ENCODE results near the gene IGSF21. TPM values are rescaled to one million over a fixed set of nuclear protein-coding genes. Genes with fewer than 3 reads are reported as not detected.

IGSF21 gene
- total RNA-seq, 4 donors from 2014 or later = 0.26 to 2.7 (median 0.88) TPM; not detected in 1

DNA sequence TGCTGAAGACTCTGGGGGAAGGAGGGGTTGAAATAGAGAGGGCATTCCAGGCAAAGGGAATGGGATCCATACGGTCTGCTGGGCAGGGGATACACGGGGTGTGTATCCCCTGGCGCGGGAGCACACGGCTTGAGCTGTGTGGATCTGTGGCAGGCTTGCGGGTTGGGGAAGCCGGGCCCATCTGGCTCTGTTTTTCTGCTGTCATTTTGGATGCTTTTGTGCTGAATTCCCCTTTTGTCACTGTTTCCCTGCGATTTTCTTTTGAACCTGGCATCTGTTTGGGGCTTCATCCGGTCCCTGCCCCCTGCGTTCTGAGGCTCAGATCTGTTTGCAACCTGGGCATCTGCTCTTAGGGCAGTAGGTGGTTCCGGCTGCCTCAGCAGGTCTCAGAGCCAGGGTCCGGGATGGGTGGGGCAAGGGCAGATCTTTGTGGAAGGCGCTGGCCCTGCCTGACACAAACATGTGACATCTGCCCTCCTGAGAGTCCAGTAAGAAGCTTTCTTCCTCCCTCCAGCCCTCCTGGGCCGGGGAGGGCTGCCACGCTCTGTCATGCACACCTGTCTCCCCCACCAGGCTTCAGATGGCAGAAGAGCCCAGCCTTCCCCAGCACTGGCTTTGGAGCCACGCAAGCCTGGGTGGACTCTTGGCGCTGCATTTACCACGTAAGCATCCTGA is 84.0 kb downstream of the IGSF21 start:
- H3K36me3 ChIP-seq = no peaks in the 10 kb centered on the region
- H3K4me3 ChIP-seq = no peak overlapping the region
- intact Hi-C loops (cut with DNase I) = no loop called here
- H3K9me3 ChIP-seq = no peaks in the 10 kb centered on the region
- TF ChIP-seq, protein P1, sequence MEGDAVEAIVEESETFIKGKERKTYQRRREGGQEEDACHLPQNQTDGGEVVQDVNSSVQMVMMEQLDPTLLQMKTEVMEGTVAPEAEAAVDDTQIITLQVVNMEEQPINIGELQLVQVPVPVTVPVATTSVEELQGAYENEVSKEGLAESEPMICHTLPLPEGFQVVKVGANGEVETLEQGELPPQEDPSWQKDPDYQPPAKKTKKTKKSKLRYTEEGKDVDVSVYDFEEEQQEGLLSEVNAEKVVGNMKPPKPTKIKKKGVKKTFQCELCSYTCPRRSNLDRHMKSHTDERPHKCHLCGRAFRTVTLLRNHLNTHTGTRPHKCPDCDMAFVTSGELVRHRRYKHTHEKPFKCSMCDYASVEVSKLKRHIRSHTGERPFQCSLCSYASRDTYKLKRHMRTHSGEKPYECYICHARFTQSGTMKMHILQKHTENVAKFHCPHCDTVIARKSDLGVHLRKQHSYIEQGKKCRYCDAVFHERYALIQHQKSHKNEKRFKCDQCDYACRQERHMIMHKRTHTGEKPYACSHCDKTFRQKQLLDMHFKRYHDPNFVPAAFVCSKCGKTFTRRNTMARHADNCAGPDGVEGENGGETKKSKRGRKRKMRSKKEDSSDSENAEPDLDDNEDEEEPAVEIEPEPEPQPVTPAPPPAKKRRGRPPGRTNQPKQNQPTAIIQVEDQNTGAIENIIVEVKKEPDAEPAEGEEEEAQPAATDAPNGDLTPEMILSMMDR (IDR thresholded peaks at IDR 0.05) = no peak
- TF ChIP-seq POLR2A (IDR thresholded peaks at IDR 0.05) = no peak
- H3K27ac ChIP-seq = no peak overlapping the region
- no peak for DNase-seq
- no peaks in the 10 kb centered on the region for H3K4me1 ChIP-seq
- WGBS, 2 donors = 39 to 41% methylated on average over 13 to 14 of the region's 18 CpGs
- peaks cover 0 to 80% (median 0%) of the 10 kb centered on the region in 4 donors for H3K27me3 ChIP-seq

DNA sequence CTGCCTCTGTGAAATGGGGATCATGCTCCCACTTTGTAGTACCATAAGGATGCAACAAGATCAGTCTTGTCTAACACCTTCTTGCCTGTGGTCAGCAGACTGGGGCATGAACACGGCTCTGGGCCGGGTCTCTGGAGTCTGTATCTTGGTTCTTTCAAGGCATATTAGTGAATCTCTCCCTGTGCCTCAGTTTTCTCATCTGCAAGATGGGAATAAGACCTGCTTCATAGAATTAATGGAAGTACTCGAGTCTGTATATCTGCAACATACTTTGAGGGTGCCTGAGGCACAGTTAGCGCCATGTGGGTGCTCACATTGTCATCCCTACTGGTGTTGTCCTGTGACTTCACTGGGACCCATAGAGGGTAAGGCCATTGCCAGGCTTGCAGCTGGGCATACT is 84.6 kb downstream of the IGSF21 start:
- Histone ChIP-seq H3K9me3 (no peaks in the 10 kb centered on the region), H3K4me3 (no peak overlapping the region), H3K27ac (no peak overlapping the region), H3K4me1 (no peaks in the 10 kb centered on the region), H3K36me3 (no peaks in the 10 kb centered on the region), H3K27me3 (peaks cover 0 to 80% (median 0%) of the 10 kb centered on the region in 4 donors)
- intact Hi-C loops (cut with DNase I) = no loop called here
- 56 to 66% methylated on average over 3 of the region's 4 CpGs for WGBS, 2 donors
- DNase-seq = no peak
- TF ChIP-seq POLR2A (IDR thresholded peaks at IDR 0.05) = no peak
- TF ChIP-seq, protein P1 (IDR thresholded peaks at IDR 0.05) = no peak

DNA sequence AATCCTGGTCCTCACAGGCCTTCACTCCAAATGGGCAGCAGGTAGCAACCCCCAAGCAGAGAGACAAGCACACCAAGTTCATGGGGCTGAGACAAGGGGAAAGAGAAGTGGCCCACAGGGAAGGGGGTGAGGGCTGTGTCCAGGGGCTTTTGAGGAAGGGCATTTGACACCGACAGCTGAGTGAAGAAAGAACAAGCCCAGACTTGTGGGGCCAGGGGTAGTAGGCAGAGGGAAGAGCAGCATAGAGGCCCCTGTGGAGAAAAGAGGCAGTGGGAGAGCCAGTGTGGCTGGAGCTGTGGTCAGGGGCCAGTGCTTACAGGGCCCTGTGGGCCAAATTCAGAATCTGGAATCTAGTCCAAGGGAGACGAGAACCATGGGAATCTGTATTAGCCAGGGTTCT is 85.4 kb downstream of the IGSF21 start:
- Histone ChIP-seq H3K4me1 (no peaks in the 10 kb centered on the region), H3K4me3 (no peak overlapping the region), H3K36me3 (no peaks in the 10 kb centered on the region), H3K9me3 (no peaks in the 10 kb centered on the region), H3K27ac (no peak overlapping the region), H3K27me3 (peaks cover 0 to 85% (median 0%) of the 10 kb centered on the region in 4 donors)
- DNase-seq = no peak
- intact Hi-C loops (cut with DNase I) = no loop called here
- TF ChIP-seq, protein P1 (IDR thresholded peaks at IDR 0.05) = no peak
- TF ChIP-seq POLR2A (IDR thresholded peaks at IDR 0.05) = no peak
- WGBS, 2 donors = 54 to 55% methylated on average over 2 of the region's 2 CpGs

DNA sequence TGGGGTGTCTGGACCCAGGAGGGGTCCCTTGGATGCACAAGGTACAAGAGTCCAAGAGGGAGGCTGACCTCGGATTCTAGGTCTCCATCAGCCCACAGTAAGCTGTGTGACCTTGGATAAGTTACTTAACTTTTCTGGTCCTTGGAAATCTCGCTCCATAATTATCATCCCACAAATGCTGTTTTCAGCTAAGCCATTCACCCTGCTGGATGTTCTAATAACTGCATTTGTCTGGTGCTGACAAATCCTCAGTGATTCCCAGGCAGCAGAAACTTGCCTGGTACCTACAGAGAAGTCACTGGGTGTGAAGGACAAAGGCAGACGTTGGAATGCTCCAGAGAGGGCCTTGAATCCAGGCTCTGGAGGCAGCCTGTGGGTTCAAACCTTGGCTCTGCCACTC is 89.7 kb downstream of the IGSF21 start:
- Histone ChIP-seq H3K4me3 (no peak overlapping the region), H3K27ac (no peak overlapping the region), H3K27me3 (peaks cover 0 to 91% (median 0%) of the 10 kb centered on the region in 4 donors), H3K4me1 (no peaks in the 10 kb centered on the region), H3K9me3 (no peaks in the 10 kb centered on the region), H3K36me3 (no peaks in the 10 kb centered on the region)
- intact Hi-C loops (cut with DNase I) = no loop called here
- WGBS, 2 donors = 37% methylated on average over 3 of the region's 3 CpGs; no CpG with 5 or more reads in 1 of the 2 donors
- no peak for TF ChIP-seq POLR2A (IDR thresholded peaks at IDR 0.05)
- TF ChIP-seq, protein P1 (IDR thresholded peaks at IDR 0.05) = no peak
- DNase-seq = no peak

DNA sequence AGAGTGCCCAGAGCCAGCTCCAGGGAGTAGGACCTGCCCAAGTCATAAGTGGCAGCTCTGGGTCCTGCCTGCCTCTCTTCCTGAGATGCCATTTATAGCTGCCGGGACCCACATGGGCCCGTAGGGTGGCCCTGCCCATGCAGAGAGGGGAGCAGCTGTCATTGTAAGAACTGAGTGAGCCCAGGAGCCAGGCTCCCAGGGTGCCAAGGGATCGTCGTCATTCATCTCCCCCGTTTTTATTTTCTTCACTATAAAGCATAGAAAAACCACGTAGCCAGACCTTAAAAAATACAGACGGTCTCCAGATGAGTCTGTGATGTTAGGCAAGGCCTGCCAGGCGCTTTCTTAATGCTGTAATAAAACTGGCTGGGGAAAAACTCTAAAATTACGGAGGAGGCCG is 90.7 kb downstream of the IGSF21 start:
- TF ChIP-seq, protein P1 (IDR thresholded peaks at IDR 0.05) = no peak
- TF ChIP-seq POLR2A (IDR thresholded peaks at IDR 0.05) = no peak
- H3K36me3 ChIP-seq = no peaks in the 10 kb centered on the region
- 52 to 63% methylated on average over 8 to 9 of the region's 10 CpGs for WGBS, 2 donors
- no peak for DNase-seq
- no peaks in the 10 kb centered on the region for H3K4me1 ChIP-seq
- no peak overlapping the region for H3K4me3 ChIP-seq
- H3K27ac ChIP-seq = no peak overlapping the region
- H3K9me3 ChIP-seq = no peaks in the 10 kb centered on the region
- H3K27me3 ChIP-seq = peaks cover 0 to 94% (median 0%) of the 10 kb centered on the region in 4 donors
- intact Hi-C loops (cut with DNase I) = no loop called here
